Right kidney (tissue), 1 donor: ENCODE results near the gene WSB1.
"Not testable (repeated sequence)": the region's sequence is repeated elsewhere in the genome, so short reads cannot be mapped to it uniquely, and the experiment has no call there.

Source experiments
- DNase-seq: peaks from one replicate; pipeline ENCODE4 v3.0.0-alpha.2; 2016

WSB1 gene

DNA sequence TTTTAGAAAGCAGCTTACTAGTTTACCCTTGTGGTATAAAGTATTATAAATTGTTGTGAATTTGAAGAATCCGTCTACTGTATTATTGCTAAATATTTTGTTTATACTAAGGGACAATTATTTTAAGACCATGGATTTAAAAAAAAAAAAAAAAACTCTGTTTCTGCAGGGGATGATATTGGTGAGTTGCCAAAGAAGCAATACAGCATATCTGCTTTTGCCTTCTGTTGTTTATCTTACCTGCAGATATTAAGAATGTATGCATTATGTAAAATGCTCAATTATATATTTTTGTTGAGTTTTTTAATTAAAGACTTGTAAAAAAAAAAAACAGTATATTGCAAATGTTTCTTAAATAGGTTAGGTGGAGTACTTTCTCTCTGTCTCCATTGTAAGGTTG, 19.4 kb downstream of the WSB1 start:
- DNase-seq = no peak

DNA sequence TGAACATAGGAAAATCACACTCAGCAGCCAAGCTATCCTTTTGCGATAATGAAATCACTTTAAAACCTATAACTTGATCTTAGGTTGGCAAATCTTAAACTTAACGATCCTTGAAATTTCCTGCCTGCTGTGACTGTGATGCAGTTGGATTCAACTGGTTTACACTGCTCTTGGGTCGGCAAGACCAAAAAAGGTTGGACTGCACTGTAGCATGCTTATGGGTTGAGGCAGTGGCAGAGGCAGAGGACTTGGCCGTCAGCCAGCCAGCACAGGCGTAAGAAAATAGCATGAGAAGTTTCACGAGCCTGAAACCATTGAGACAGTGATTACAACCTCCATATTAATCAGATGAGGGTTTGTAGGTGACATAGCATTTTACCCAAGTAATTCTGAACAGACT, 21.4 kb downstream of the WSB1 start:
- no peak for DNase-seq

DNA sequence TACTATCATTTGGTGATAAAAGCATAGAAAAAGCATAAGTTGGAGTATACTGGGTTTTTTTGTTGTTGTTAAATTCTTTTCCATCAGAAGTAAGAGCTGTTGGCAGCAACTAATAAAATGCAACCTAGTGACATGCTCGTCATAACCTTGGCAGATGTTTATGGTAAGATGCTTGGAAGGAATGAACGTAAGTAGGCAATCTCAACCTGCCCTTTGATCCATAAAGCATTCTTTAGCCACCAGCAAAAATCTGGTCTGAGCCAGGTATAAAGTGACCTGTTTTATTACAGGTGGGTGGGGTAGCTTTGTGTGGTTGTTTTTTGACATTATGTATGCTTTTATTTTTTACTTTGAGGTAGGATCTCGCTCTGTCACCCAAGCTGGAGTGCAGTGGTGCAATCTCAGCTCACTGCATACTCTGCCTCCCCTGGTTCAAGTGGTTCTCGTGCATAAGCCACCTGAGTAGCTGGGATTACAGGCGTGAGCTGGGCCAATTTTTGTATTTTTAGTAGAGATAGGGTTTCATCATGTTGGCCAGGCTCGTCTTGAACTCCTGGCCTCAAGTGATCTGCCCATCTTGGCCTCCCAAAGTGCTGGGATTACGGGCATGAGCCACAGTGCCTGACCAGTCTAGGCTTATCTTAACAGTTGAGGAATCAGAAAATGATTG, 22.0 kb downstream of the WSB1 start:
- no peak for DNase-seq

DNA sequence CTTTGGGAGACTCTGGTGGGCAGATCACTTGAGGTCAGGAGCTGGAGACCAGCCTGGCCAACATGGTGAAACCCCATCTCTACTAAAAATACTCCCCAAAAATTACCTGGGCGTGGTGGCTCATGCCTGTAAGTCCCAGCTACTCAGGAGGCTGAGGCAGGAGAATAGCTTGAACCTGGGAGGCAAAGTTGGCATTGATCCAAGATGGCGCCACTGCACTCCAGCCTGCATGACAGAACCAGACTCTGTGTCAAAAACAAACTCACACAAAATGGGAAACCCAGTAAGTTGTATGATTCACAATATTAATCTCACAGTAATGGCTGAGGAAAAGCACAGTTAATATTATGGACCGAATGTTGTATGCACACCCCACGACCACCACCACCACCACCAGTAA, 24.3 kb downstream of the WSB1 start:
- no peak for DNase-seq

DNA sequence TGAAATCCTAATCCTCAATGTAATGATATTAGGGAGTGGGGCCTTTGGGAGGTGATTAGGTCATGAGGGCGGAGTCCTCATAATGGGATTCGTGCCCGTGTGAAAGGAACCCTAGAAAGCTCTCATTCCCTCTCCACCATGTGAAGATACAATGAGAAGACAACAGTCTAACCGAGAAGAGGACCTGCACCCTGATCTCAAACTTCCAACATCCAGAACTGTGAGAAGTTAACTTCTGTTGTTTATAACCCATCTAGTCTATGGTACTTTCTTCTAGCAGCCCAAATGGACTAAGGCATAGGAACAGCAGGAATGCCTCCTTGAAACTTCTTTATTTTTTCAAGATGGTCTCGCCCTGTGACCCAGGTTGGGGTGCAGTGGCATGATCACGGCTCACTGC, 24.7 kb downstream of the WSB1 start:
- no peak for DNase-seq

DNA sequence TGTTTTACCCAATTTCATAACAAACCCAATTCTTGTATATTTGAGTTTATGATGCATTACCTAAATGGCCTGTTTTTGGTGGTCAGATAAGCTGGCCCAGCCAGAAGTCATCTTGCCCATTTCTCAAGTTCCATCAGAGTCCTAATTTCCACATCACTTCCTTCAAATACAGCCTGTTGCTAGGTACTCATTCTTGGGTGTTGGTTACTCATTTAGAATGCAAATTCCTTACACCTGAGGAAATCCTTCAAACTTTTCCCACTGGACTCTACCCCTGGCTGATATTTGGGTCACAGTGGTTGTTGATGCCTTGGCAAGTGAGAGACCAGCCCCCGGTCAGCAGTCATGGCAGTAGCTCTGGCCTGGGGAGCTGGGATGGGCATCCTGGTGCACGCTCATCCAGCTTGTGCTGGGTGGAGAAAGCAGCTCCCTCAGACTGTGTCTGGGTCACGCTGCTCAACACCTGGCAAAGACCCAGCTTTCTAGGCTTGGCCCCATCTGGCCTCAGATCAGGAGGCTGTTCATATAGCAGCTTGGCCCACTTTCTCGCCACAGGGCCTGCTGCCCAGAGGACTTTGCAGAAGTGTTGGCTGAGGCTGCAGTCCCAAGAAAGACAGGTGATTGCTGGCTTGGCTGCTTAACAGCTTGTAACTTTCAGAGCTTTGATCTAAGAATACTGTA, 25.8 kb downstream of the WSB1 start:
- DNase-seq = no peak

DNA sequence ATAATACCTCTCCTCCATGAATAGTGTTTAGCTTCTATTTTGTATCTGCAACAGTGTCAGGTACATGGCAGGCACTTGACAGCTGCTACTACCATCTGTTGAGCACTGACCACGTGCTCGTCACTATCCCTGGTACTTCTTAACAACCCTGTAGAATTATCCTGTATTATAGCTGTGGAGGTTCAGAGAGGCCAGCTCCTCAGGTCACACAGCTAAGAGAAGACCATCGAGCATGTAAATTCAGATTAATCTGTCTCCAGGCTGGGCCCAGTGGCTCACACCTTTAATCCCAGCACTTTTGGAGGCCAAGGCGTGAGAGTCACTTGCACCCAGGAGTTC, 26.3 kb downstream of the WSB1 start:
- no peak for DNase-seq

DNA sequence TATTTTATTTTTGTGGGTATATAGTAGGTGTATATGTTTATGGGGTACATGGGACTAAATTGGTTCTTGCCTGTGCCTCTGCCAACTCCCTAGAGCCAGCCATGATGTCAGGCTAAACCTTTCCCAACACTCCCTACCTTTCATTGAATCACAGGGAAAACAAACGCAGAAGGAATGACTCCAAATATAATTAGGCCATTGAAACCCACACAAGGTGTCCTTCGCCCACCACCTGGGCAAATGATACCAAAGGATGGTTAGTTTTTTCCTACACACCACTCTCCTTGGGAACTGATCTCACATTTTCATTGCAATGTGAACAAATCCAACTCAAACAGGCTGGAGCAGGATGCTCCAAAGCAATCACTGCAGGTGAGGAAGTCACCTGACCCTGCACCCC, 27.5 kb downstream of the WSB1 start:
- no peak for DNase-seq

DNA sequence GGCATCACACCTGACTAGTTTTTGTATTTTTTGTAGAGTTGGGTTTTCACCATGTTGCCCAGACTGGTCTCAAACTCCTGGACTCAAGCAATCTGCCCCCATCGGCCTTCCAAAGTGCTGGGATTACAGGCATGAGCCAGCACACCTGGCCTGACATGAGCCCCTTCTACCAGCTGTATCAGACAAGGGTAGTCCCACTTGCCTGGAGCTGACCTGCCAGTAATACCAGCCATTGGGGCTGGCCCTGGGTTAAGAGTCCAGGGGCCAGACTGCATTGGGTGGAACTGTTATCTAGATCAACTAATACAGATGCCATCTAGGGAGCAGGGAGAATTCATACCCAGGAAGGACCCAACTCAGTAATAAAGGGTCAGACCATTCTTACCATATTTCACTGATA, 28.1 kb downstream of the WSB1 start:
- no peak for DNase-seq

DNA sequence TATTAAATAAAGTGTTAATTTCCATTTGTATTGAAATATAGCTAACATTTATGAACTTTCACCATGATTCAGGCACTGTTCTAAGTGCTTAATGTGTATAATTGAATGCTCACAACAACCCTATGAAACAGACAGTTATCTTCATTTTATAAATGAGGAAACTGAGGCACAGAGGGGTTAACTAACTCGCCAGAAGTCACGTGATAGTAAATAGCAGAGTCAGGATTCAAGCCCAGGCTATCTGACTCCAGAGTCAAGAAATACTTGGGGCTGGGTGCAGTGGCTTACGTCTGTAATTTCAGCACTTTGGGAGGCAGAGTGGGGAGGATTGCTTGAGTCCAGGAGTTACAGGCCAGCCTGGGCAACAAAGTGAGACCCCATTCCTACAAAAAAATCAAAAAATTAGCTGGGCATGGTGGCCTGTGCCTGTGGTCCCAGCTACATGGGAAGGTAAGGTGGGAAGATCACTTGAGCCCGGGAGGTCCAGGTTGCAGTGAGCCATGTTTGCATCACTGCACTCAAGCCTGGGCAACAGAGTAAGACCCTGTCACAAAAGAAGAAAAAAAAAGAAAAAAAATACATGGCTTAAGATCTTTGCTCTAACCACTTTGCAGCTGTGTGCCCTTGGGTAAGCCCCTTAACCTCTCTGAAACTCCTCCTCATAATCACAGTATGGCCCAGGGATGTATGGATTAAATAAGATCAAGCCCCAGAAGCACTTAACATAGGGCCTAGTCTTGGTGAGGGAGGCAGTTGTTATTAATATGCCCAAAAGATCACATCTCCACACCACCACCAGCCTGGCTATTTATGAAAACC, 29.0 kb downstream of the WSB1 start:
- DNase-seq = no peak

DNA sequence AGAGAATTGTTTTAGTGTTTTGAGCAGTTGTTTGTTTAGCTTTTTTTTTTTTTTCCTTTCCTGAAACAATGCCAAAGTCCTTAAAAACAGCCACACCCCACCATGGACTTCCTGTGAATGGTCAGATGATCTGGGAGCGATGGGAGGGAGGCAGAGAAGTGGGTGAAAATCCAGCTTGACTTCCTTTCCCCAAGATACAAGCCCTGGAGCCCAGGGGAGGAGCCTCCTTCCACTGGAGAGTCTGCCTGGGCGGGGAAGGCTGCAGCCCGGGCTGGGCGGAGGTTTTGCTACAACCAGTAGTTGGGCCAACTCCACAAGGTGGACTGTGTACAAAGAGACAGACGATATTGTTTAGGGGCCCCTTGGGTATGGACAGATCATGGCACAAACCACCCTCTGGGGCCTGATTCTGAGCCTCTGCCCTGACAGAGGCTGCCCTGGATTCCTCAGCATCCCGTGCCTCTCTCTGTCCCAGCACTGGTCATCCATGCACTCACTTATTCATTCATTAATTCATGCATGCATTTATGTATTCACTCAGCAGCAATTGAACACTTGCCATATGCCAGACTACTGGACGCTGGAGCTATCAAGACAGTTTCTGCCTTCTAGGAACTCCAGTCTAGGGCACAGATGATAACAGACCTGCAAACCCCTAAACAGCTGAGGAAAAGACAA, 29.8 kb downstream of the WSB1 start:
- no peak for DNase-seq

DNA sequence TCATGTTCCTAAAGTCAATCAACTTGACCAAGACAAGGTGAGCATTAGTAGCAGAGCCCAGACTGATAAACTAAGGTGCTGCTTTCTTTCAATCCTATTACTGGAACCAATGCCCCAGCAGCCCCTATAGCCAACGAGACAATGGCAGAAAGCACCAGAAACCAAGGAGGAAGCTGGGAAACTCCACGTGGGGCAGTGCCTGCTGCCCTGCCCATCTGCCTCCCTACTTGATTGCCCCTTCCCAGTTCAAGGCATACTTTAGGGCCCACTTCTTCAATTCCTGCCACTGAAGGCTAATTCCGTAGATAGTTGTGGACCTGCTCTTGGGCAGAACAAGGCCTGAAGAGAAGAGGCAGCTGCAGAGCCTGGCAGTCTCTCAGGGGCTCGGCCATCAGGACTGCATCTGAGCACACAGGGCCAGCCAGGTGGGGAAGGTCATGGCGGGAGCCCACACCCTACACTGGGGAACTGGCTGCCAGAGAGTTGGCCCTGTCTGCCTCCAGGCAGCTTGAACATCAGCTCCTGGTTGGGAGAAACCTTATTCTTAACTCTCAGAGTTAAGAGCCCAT, 30.9 kb downstream of the WSB1 start:
- DNase-seq = no peak

DNA sequence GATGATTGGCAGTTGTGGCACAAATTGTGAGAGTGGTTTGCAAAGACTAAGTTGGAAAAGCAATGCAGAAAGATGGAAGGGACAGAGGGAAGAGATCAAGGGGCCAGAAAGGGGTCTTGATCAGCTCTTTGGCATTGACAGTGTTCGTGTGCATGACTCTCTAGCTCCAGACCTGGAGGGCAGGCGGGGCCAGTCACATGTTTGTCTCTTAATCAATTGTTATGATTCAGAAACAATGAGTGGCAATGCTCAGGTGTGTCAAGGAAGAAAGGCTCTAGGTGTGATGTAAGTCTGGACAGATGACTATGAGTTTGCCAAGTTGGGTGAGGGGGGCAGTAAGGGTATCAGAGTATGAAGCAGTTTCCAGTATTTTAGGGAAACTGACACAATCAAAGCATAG, 32.1 kb downstream of the WSB1 start:
- DNase-seq = no peak

DNA sequence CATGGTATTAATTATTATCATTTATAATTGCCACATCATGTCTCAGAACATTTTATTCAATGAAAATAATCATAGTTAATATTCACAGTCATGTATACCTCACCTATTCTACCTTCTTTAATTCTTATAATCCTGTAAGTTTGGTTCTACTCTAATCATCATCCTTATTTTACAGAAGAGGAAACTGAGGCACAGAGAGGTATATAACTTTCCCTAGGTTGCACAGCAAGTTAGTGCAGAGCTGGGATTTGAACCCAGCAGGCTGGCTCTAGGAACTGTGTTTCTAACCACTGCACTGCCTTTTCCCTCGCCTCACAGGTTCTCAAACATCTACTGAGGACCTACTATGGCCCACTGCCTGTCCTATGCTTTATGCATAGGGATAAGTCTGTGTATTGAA, 32.7 kb downstream of the WSB1 start:
- DNase-seq = no peak

DNA sequence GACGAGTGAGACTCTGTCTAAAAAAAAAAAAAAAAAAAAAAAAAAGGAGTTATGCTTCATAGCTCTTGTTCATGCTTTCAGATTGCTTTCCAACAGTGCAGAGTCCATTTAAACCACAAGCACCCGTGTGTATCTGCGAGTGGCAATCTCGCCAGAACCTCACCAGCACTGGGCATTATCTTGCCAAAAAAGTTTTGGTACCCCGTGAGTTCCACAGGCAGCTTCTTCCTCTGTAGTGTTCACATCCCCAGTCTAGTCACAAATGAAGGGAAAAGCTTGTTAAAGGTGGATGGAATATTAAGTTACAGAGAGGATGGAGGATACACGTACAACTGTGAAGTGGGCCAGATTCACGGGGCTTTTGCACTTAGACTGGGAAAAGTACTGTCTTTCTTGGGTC, 33.5 kb downstream of the WSB1 start:
- DNase-seq = no peak

DNA sequence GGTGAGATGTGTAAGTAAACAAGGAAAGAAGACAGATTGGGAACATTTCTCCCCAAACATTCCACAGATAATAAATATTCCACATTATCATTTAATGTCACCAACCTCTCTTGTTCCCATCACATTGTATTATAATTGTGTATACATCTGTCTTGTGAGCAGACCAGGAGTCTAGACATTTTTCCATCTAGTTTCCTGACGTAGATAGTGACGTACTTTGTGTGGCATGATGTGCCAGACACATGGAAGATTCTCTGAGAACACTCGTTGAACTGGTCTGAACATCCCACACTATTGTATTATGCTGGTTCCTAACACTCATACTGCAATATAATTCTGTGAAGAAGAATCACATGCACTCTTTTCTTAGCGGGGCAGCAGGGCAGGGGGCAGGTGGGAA, 34.0 kb downstream of the WSB1 start:
- no peak for DNase-seq

DNA sequence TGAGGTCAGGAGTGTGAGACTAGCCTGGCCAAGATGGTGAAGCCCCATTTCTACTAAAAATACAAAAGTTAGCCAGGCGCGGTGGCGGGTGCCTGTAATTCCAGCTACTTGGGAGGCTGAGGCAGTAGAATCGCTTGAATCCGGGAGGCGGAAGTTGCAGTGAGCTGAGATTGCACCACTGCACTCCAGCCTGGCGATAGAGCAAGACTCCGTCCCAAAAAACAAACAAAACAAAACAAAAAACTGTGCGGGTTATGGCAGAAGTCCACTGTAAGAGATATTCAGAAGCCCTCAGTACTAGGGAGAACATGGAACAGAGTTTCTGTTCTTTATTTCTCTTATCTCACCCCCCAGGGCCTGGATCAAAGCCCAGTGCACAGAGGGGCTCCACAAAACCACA, 34.8 kb downstream of the WSB1 start:
- DNase-seq = not testable (repeated sequence)

DNA sequence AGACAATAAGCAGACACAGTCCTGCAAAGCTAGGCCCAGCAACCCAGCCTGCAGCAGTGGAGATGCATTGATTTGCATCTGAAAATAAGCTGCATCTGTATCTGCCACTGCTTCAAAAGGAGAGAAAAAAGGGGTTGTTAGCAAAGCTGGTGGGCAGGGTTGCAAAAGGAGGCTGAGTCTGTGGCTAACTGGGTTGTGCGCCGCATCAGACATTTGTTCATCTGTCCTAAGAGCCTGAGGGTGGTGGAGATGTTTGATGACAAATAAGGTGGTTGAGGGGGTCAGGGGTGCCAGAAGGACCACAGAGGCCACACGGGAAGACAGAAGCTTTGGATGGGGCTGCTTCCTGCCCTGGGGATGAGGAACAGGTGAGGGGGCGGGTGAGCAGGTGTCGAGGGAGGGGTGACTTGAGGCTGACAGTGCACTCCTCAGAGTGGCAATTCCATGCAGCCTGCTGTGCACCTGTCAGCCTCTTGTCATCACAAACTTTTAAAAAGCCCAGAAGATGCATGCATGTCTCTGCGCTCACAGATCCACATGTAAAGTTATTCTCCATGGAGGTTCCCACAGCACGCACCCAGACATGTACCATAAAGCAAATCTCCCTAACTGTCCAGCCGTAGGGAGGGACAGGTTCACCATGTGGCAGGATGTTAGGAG, 35.4 kb downstream of the WSB1 start:
- DNase-seq = no peak

DNA sequence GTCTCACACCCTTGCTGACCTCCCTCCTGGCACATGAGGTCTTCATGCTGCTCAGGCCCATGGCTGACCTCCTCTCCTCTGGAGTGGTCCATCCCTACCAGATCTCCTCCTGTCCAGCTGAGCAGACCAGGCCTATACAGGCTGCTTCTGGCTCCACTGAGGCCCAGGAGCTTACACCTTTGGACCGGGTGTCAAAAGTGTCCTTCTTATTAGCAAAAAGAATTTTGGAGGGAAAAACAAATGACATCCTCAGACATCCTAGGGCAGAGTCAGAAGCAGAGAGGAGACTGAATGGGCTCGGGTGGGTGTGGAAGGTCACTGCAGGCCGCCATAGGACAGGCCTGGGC, 38.1 kb downstream of the WSB1 start:
- no peak for DNase-seq

DNA sequence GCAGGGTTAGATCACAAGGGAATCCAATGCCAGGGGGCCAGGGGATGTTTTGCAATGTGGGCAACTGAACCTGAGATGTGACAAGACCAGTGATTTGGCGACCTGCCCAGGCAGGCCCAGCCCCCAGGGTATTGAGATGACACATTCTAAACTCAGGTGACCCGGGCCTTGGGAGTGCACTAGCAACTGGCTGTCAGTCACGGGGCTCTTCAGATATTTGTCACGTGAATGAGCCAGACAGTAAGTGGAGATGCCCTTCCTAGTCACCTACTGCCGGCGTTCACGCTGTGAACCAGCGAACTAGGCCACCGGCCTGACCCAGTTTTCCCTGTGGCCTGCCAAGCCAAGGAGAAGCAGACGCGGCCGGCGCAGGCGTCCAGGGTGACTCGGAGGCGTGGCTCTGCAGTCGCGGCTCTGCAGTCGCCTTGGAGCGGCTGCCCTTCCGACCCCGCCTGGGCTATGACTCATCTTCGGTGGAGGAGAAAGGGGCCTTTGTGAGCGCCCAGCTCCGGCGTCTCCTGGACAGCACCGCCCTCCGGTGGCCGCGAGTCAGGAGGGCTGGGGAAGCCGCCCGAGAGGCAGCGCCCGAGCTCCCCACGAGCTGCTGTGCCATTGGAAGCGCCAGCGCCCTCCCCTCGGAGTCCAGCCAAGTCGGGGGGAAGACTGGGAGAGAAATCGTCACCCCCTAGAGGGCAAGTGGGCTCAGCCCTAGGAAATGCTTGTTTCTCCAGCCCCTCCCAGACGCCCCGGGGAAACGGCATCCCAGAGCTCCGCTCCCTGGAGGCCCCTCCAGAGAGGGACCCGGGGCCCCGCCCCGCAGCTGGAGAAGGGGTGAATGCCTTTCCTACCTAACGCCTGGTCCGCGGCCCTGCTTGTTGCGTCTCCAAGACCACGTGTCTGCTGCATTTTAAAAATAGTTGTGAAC, 38.8 kb downstream of the WSB1 start:
- DNase-seq = peak; percentile 95

DNA sequence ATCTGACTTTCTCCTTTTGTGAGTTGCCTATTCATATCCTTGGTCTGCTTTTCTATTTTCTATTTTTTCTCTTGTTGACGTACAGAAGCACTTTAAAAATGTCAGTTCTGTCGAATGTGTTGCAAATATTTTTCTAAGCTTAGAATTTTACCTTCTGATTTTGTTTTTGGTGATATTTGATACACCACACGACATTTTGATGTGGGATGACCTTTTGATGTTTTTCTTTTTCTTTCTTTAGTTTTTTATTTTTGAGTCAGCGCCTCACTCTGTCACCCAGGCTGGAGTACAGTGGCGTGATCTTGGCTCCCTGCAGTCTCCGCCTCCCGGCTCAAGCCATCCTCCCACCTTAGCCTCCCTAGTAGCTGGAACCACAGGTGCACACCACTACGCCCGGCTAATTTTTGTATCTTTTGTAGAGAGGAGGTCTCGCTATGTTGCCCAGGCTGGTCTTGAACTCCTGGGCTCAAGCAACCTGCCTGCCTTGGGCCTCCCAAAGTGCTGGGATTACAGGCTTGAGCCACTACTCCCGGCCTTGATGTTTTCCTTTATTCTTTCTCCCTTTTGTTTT, 39.6 kb downstream of the WSB1 start:
- DNase-seq = no peak
